Vagina (tissue), 2 donors: ENCODE results near the gene HS6ST3.

Experiments
- POLR2A ChIP-seq, 2 donors: fragments of 450-650 bp; IDR thresholded peaks; one replicate each; pipeline ENCODE4 v1.6.1; 2017; ENCODE audit warnings: antibody characterized with exemption in 2 of 2, mild to moderate bottlenecking in 2 of 2, moderate library complexity in 2 of 2
- TF ChIP-seq, protein P1 (sequence below), 3 experiments: fragments of 450-650 bp in 2 of 3; fragments of 200-600 bp in 1 of 3; sonication (generic) in 1 of 3; IDR thresholded peaks; one replicate each; pipeline ENCODE4 v1.5.1; 2017 to 2019; ENCODE audit warnings: antibody characterized with exemption in 3 of 3, mild to moderate bottlenecking in 2 of 3, moderate library complexity in 2 of 3

DNA sequence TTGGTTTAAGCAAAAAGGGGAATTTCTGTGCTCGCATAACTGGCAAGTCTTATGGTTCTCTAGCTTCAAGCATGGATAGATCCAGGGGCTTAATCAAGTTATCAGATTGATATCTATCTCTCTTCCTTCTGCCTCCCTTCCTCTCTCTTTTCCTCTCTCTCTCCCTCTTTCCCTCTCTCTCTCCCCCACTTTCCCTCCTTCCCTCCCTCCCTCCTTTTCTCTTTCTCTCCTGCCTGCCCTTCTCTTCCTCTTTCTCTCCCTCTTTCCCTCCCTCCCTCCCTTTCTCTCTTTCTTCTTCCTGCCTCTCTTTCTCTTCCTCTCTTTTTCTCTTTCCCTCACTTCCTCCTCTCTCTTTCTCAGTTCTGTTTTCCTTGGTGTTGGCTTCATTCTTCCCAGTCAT, 195.8 kb downstream of the HS6ST3 start:
- TF ChIP-seq, protein P1, sequence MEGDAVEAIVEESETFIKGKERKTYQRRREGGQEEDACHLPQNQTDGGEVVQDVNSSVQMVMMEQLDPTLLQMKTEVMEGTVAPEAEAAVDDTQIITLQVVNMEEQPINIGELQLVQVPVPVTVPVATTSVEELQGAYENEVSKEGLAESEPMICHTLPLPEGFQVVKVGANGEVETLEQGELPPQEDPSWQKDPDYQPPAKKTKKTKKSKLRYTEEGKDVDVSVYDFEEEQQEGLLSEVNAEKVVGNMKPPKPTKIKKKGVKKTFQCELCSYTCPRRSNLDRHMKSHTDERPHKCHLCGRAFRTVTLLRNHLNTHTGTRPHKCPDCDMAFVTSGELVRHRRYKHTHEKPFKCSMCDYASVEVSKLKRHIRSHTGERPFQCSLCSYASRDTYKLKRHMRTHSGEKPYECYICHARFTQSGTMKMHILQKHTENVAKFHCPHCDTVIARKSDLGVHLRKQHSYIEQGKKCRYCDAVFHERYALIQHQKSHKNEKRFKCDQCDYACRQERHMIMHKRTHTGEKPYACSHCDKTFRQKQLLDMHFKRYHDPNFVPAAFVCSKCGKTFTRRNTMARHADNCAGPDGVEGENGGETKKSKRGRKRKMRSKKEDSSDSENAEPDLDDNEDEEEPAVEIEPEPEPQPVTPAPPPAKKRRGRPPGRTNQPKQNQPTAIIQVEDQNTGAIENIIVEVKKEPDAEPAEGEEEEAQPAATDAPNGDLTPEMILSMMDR (IDR thresholded peaks at IDR 0.05) = no peak
- no peak for TF ChIP-seq POLR2A (IDR thresholded peaks at IDR 0.05)
